A549 (cell line): ENCODE results near the gene ALDH3A2. TPM values are rescaled to one million over a fixed set of nuclear protein-coding genes. Genes with fewer than 3 reads are reported as not detected.

Experiments used
- ATAC-seq, 2 experiments: fragments of 200-7000 bp in 1 of 2; fragments of >200 bp in 1 of 2; cut with Nextera tagmentation in 1 of 2; cut with Tn5 transposase in 1 of 2; 3 replicates each; pipeline versions ENCODE4 v1.8.0 to v1.9.1; 2018 to 2020; ENCODE audit warnings: mild to moderate bottlenecking in 1 of 2, moderate library complexity in 1 of 2
- CTCF ChIA-PET: fragments of 300-600 bp; sonication (Branson Sonifier 250); formaldehyde crosslinking; extraction: SDS; loops from one replicate; lab custom pipeline; 2021; ENCODE audit warnings: antibody characterized with exemption, inconsistent platforms; lab: Yijun Ruan, JAX
- POLR2A ChIA-PET: fragments of 350-600 bp; formaldehyde crosslinking; extraction: SDS; loops from one replicate; lab custom pipeline; 2021; ENCODE audit warnings: antibody characterized with exemption, inconsistent platforms; lab: Yijun Ruan, JAX
- DNase-seq, 2 experiments: peaks; one replicate each; pipeline versions ENCODE4 v3.0.0 to v3.0.0-alpha.2; 2011 to 2016; ENCODE audit warnings: low read depth in 1 of 2, low spot score in 1 of 2
- FAIRE-seq: peaks from 2 replicates; lab custom pipeline; 2011; peaks lifted over from hg19 to GRCh38; lab: Jason Lieb, UNC
- H3K27ac ChIP-seq, 2 experiments: fragments of >200 bp; sonication (Bioruptor Twin); formaldehyde crosslinking; 3 replicates each; pipeline ENCODE4 v1.5.1; 2016 to 2017
- H3K4me1 ChIP-seq: fragments of >200 bp; sonication (Bioruptor Twin); formaldehyde crosslinking; 3 replicates; pipeline ENCODE4 v1.6.1; 2016
- H3K4me2 ChIP-seq: fragments of >200 bp; sonication (Bioruptor Twin); formaldehyde crosslinking; 3 replicates; pipeline ENCODE4 v1.6.1; 2016
- H3K4me3 ChIP-seq: fragments of >200 bp; sonication (Bioruptor Twin); formaldehyde crosslinking; 3 replicates; pipeline ENCODE4 v1.5.1; 2016
- H3K9me3 ChIP-seq: fragments of >200 bp; sonication (Bioruptor Twin); formaldehyde crosslinking; 3 replicates; pipeline ENCODE4 v1.6.1; 2016
- BCL3 ChIP-seq: fragments of >200 bp; sonication (Bioruptor Twin); formaldehyde crosslinking; IDR thresholded peaks from 3 replicates; pipeline ENCODE4 v1.6.1; 2016
- CHD2 ChIP-seq: fragments of 150-350 bp; IDR thresholded peaks from 2 replicates; pipeline ENCODE4 v1.6.1; 2014; ENCODE audit warnings: low read length; ENCODE audit not compliant: partially characterized antibody
- E2F6 ChIP-seq: IDR thresholded peaks from 2 replicates; pipeline ENCODE4 v1.6.1; 2012; ENCODE audit warnings: low read depth, borderline replicate concordance
- EHMT2 ChIP-seq: fragments of 200-600 bp; sonication (generic); IDR thresholded peaks from 2 replicates; pipeline ENCODE4 v1.6.1; 2016; ENCODE audit warnings: antibody characterized with exemption, low read depth, mild to moderate bottlenecking, moderate library complexity
- FOSL2 ChIP-seq, 2 experiments: fragments of 450-650 bp in 1 of 2; fragments of >200 bp in 1 of 2; sonication (Bioruptor Twin) in 1 of 2; formaldehyde crosslinking; IDR thresholded peaks; 2 replicates each; pipeline versions ENCODE4 v1.5.0 to v1.6.1; 2016 to 2020; ENCODE audit warnings: mild to moderate bottlenecking in 1 of 2, moderate library complexity in 1 of 2
- HMGXB4 ChIP-seq: fragments of 250-450 bp; sonication (Bioruptor Pico); IDR thresholded peaks from 2 replicates; pipeline ENCODE4 v1.5.0; 2021; ENCODE audit warnings: mild to moderate bottlenecking, moderate library complexity, borderline replicate concordance
- HOXB5 ChIP-seq: fragments of 250-450 bp; sonication (Bioruptor Pico); IDR thresholded peaks from 2 replicates; pipeline ENCODE4 v1.5.0; 2020; ENCODE audit warnings: mild to moderate bottlenecking, moderate library complexity
- JUNB ChIP-seq: fragments of >200 bp; sonication (Bioruptor Twin); formaldehyde crosslinking; IDR thresholded peaks from 2 replicates; pipeline ENCODE4 v1.6.1; 2016
- MYC ChIP-seq: IDR thresholded peaks from 2 replicates; pipeline ENCODE4 v1.6.1; 2012; ENCODE audit warnings: mild to moderate bottlenecking, inconsistent platforms, low read length, improper control_type of control experiment, borderline replicate concordance
- NR3C1 ChIP-seq: fragments of >200 bp; sonication (Bioruptor Twin); formaldehyde crosslinking; IDR thresholded peaks from 3 replicates; pipeline ENCODE4 v1.6.1; 2017
- POLR2AphosphoS2 ChIP-seq: conservative IDR thresholded peaks from 2 replicates; pipeline ENCODE4 v1.6.1; 2012; ENCODE audit warnings: low read length, improper control_type of control experiment, inconsistent platforms
- SREBF2 ChIP-seq: fragments of 450-650 bp; IDR thresholded peaks from 2 replicates; pipeline ENCODE4 v1.6.1; 2014; ENCODE audit warnings: mild to moderate bottlenecking, moderate library complexity
- TFCP2L1 ChIP-seq: fragments of 250-450 bp; sonication (Bioruptor Pico); IDR thresholded peaks from 2 replicates; pipeline ENCODE4 v1.5.0; 2021; ENCODE audit warnings: mild to moderate bottlenecking
- TP53 ChIP-seq: fragments of 250-450 bp; sonication (Bioruptor Pico); IDR thresholded peaks from 2 replicates; pipeline ENCODE4 v1.5.0; 2021; ENCODE audit warnings: mild to moderate bottlenecking, moderate library complexity
- ZNF302 ChIP-seq: fragments of 250-450 bp; sonication (Bioruptor Pico); IDR thresholded peaks from 2 replicates; pipeline ENCODE4 v1.9.0; 2021; ENCODE audit warnings: inconsistent platforms, mild to moderate bottlenecking, moderate library complexity
- WGBS: methylation state at CpG from one replicate; pipeline ENCODE4 v1.1.6; 2017; ENCODE audit errors: missing lambda C conversion rate; 5-methylcytosine and 5-hydroxymethylcytosine counted together
- polyA plus RNA-seq, 4 experiments: library from polyadenylated mRNA; depleted of rRNA in 3 of 4; stranded (reverse); fragments of >200 nt; fragmentation: RNase III in 1 of 4; extraction: RNeasy Plus Mini Kit Qiagen cat#74134 plus additional on column Dnase treatment in 1 of 4; gene quantifications; 2 replicates in 3 of 4; 3 replicates in 1 of 4; pipeline ENCODE4 v1.2.3, GENCODE V29; 2011 to 2017

ALDH3A2 gene
- polyA plus RNA-seq, 2 of the 4 experiments (the other 2 are of a cell fraction), result 140 to 195 TPM

- ATAC-seq, result no peak
- 91% methylated on average over 19 of the region's 27 CpGs for WGBS
- no peak for DNase-seq
Measured at GRCh38 chr17:19714542-19715411, 66.2 kb downstream of the ALDH3A2 start.

GRCh38 chr17:19716108-19717030, 67.8 kb downstream of the ALDH3A2 start, which contains the start of gene SLC47A2:
Gene SLC47A2 (minus strand): TSS chr17:19716584. CDS start chr17:19716555, 29 bp downstream.
- POLR2A ChIA-PET, result no interaction called here
- DNase-seq (no peak), ATAC-seq (peak in 1 of 2 experiments; percentile 27; a peak in 3 of 6 replicates), FAIRE-seq (no peak)
- 79% methylated on average over 9 of the region's 13 CpGs for WGBS
- H3K9me3 ChIP-seq, result no peaks in the 10 kb centered on the region
- no peak for TF ChIP-seq NR3C1
- TF ChIP-seq JUNB, result no peak
- TF ChIP-seq SREBF2, result no peak
- no peak for TF ChIP-seq ZNF302 (CRISPR knock-in tag)
- TF ChIP-seq HOXB5 (CRISPR knock-in tag), result no peak
- no peak for TF ChIP-seq TP53 (CRISPR knock-in tag)
- no peak for TF ChIP-seq BCL3
- H3K27ac ChIP-seq, result peak within 1 kb of the TSS in 1 of 2 experiments; percentile 82; a peak in 4 of 6 replicates
- H3K4me3 ChIP-seq, result no peak within 1 kb of the TSS
- H3K4me2 ChIP-seq, result no peak within 1 kb of the TSS
- H3K4me1 ChIP-seq, result peaks cover 52% of the 10 kb centered on the region
- CTCF ChIA-PET, result interaction anchor here (1.1 to 12.9 kb wide), 5 partner anchors 12 to 45 kb away, joined by 3 to 145 read pairs (median 5); no protein-coding TSS in a partner anchor

More at GRCh38 chr17:19714542-19715411, 66.2 kb downstream of the ALDH3A2 start:
- POLR2A ChIA-PET, result interaction anchor here (0.5 kb wide), 1 partner anchor 256 kb away, joined by 3 read pairs; no protein-coding TSS in a partner anchor
- H3K4me2 ChIP-seq, result no peak overlapping the region
- H3K4me3 ChIP-seq, result no peak overlapping the region
- TF ChIP-seq TFCP2L1 (CRISPR knock-in tag), result no peak
- TF ChIP-seq EHMT2, result no peak
- no peak for TF ChIP-seq CHD2
- no peak for TF ChIP-seq HMGXB4 (CRISPR knock-in tag)
- TF ChIP-seq MYC, result no peak
- no peak for TF ChIP-seq SREBF2
- no peak for TF ChIP-seq JUNB
- TF ChIP-seq POLR2AphosphoS2, result no peak
- TF ChIP-seq E2F6, result no peak
- TF ChIP-seq FOSL2 (IDR thresholded peaks at IDR 0.05), result no peak
- no peak for TF ChIP-seq FOSL2 (CRISPR knock-in tag; IDR thresholded peaks at IDR 0.05)
- TF ChIP-seq, all 56 proteins: peak for 0
- CTCF ChIA-PET, result interaction anchor here (0.7 to 12.9 kb wide), 11 partner anchors 13 to 352 kb away, joined by 3 to 145 read pairs (median 4); partner anchors contain the start of gene B9D1
- Histone ChIP-seq H3K27ac (peak overlapping the region in 1 of 2 experiments; percentile 24; a peak in 1 of 6 replicates), H3K9me3 (no peaks in the 10 kb centered on the region), H3K4me1 (peaks cover 36% of the 10 kb centered on the region)
- FAIRE-seq, result no peak
